A172 (cell line): ENCODE results near the gene CHRNA4. TPM values are rescaled to one million over a fixed set of nuclear protein-coding genes. Genes with fewer than 3 reads are reported as not detected.
"Not testable (repeated sequence)": the region's sequence is repeated elsewhere in the genome, so short reads cannot be mapped to it uniquely, and the experiment has no call there.

Source experiments
- DNase-seq: peaks from one replicate; pipeline ENCODE4 v3.0.0-alpha.2; 2015; ENCODE audit warnings: low spot score
- total RNA-seq: library from RNA; depleted of rRNA; stranded (reverse); fragments of >200 nt; shearing (Covaris generic); gene quantifications from 2 replicates; pipeline ENCODE4 v1.2.3, GENCODE V29; 2014

Gene CHRNA4
- total RNA-seq, 1 experiment from 2014 or later = 0.03 TPM

DNA sequence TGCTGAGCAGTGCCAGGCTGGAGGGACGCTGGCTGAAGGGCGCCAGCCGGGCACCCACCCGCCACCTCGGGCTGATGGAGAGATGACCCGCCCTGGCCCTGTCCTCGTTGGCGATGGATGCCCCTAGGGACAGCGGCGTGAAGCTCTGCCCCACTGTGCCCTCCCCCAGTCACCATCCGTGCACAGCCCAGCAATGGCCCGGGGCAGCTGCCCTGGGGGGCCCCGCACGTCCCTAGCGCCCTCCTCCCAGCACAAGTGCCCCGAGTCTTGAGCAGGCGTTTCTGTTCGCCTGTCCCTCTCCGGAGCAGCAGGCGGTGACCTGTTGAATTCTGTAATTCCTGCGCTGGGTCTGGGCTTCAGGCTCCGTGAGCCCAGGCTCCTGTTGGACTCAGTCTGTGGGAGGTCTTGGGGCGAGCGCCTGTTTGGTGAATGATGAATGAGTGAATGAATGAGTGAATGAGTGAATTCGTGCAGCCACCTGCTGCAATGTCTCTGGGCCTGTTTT, 36.8 kb upstream of the CHRNA4 start:
- no peak for DNase-seq

DNA sequence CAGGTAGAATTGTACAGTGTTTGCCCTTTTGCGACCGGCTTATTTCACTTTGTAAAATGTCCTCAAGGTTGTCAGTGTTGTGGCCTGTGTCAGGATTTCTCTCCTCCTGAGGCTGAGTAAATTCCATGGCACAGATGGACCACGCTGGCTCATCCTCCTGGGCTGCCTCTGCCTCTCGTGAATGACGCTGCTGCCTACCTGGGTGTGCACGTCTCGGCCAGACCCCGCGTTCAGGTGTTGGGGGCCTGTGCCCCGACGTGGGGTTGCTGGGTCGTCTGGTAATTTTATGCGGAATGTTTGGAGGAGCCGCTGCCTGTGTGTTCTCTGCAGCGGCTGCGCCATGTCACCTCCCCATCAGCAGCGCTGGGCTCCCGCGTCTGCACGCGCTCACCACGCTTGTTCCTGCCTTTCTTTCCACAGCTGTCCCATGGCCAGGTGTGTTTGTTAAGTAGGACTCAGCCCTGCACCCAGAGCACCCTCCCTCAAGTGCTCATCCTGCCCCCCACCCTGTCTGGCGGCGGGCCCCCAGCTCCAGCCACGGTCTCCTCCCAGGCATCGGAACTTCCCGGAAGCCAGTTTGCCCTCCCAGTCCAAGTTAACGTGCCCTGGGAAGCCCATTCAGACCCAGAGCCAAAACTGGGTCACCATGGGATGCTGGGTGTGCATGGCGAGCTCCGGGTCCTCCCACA, 36.1 kb upstream of the CHRNA4 start:
- DNase-seq = no peak

DNA sequence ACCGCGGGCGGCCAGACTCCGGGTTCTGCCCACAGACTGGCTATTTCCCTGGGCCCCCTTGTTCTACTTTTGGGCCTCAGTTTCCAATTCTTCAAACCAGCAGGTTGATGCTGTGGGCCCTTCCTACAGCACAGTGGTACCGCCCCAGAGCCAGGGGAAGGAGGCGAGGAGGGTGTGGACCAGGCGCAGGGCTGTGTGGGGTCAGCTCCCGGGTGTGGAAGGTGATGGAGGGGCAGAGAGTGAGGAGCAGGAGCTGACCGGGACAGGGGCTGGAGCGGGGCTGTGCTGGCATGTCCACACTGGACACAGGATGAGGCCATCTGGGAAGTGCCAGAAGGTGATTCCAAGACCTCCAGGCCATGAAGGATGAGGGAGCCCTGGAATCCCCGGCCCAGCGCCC, 35.2 kb upstream of the CHRNA4 start:
- DNase-seq = no peak

DNA sequence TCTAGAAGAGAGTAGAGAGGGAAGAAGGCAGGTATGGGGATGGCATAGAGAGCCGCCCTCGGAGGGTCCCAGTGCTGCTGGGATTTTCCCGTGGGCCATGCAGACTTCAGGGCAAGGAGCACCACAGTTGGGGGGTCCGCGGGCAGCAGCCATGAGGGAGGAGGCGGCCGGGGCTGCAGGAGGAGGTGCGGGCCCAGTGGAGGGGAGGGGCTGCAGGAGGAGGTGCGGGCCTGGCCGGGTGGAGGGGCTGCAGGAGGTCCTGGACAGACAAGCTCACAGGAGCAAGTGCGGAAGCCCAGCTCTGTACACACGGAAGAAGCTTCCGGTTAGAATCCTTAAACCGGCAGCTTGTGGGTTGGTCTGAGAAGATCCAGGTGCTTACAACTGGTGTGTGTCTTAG, 34.6 kb upstream of the CHRNA4 start:
- DNase-seq = no peak

DNA sequence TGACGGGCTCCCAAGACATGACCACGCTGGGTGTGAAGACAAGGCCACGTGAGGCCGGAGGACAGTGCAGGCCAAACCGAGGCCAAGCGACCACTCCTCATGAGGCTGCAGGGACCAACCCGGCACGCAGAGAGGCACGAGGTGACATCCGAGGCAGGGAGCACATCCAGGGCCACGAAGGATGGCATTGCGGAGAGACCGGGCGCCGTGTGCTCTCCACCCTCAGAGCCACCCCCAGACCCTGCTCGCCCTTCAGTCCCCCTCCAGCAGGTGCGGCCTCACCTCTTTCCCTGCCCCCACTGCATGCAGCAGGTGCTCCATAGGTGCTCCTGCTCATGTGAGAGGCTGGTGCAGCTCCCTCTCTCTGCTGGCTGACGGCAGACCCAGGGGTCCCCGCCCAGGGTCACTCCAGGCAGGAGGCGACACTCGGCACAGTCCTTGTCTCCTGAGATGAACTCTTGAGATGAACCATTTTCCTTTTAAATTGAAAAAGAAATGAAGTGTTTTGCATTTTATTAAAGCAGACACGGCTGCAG, 33.8 kb upstream of the CHRNA4 start:
- DNase-seq = no peak

DNA sequence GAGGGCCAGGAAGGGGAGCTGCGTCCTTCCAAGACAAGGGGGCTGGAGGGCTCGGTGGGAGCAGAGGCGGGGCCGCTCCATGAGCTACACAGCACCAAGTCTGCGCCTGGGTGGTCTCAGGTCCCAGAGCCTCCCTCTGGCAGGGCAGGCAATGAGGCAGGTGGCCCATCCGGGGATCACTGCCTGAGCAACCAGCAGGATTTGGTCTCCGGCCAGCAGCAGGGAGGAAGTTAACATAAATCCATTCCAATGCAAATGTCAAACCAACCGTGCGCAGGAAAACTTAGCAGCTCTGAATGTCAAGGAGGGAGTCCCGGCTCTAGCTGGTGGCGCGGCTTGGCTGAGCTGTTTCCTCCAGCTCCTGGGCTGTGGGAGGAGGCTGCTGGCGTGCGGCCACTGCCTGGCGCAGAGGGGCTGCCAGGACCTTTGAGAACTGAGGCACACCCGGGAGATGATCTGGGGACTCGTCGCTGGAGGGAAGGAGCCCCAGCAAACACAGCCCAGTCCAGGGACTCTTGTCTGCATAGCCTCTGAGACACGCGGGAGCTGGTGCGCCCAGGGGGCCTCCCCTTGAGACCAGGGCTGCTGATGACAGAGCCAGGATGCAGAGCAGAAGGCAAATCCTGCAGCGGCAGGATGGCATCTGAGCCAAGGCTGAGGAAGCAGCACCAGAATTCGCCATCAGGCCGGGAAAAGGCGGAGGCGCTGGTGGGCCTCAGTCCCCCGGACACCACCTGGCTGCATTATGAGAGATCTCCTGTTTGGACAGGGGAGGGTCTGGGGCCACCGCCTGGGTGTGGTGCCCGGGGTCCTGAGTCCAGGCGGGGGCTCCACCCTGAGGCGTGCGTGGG, 33.1 kb upstream of the CHRNA4 start:
- peak; percentile 23 for DNase-seq

DNA sequence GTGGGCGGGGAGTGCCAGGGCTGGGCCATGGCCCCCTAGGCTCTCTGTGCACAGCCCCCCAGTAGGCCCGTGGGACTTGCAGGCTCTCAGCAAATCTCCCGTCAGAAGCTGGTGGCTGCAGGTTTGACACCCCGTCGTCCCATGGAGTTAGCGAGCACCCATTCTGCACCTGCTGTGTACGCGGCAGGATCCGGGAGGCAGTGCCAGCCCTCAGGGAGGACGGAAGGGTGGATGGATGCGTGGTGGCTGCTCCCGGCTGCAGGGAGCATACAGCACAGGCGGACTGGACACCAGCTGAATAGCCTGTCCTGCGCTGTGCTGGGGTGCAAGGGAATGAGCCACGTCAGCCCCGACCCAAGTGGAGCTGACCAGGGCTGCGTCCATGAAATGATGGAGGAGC, 32.4 kb upstream of the CHRNA4 start:
- DNase-seq = no peak

DNA sequence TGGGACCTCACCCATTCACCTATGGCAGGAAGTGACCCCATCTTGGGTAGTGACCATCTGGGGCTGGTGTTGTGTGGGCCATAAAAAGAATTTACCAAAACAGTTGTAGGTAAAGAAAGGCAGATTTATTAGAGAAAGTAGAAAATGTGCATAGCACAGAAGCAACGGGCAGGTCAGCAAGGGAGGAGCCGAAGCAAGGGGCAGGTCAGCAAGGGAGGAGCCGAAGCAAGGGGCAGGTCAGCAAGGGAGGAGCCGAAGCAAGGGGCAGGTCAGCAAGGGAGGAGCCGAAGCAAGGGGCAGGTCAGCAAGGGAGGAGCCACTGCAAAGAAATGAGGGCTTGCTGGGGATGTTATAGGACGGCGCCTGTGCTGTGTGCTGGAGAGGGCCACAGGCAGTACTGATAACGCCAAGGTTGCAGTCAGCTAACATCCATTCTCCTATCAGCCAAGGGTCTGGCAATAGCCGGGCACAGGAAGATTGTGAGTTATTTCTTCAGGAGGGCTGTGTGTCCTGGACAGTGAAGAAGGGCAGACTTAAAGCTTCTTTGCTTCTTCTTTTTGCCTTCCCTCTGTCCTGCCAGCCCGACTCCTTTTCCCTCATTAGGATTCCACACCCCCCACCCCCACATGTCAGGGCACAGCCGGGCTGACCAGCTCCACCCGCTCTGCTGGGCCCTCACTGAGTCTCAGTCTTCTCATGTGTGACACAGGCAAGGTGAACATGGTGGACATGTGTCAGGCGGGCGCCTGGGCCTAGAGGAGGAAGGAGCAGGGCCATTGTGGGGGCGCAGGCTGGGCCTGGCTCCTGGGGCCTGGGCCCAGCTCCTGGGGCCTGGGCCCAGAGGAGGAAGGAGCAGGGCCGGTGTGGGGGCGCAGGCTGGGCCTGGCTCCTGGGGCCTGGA, 31.6 kb upstream of the CHRNA4 start:
- DNase-seq = no peak

DNA sequence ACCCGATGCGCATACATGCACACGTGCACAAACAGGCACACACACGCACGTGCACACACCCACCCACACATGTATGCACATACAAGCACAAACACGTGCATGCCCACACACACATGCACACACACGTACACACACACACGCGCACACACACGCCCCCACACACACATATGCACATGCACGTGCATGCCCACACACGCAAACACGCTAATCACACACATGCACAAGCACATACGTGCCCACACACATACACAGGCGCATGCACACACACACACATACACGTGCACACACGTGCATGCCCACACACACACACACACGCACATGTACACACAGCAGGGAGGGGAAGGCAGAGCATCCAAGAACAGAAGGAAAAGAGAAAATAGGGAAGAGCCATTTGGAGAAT, 26.8 kb upstream of the CHRNA4 start:
- no peak for DNase-seq

DNA sequence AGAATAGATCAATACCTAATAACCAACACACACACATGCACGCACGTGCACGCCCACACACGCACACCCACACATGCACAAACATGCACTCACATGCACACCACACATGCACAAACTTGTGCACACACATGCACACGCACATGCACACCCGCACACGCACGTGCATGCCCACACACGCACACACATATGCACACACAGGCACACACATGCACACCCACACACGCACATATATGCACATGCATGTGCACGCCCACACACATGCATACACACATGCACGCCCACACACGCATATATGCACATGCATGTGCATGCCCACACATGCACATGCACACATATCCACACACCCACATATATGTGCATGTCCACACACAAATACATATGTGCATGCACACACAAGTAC, 26.2 kb upstream of the CHRNA4 start:
- DNase-seq = no peak

DNA sequence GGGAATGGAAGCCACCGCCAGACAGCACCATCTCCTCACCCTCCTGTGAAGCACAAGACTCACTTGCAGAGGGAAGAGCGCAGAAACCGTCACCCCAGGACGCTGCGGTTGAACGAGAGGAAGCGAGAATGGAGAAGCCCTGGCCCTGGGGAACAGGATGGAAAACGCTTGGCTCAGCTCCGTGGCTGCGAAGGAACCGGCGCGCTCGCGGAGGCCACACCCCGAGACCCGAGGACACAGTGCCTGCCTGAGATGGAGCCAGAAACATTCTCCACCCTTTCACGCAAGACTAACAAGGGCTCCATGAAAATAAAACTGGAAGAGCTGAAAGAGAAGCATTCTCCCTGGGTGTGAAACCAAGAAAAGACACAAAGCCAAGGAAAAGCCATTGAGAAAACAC, 25.3 kb upstream of the CHRNA4 start:
- no peak for DNase-seq

DNA sequence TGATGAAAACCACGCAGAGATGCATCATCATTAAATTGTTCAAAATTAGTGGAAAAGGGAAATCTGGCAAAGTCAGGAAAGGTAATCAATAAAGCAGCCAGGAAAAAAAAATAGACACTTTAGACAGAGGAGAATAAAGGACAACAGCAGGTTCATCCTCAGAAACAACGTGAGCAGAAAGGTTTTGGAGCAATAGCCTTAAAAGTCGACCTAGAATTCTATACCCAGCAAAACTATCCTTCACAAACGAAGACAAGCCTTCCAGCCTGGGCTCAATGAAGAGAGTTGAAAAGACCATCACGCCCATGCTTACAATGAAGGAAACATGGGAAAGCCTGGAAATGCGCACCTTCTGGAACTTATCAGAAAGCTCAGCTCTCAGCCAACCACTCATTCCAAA, 24.7 kb upstream of the CHRNA4 start:
- DNase-seq = no peak

DNA sequence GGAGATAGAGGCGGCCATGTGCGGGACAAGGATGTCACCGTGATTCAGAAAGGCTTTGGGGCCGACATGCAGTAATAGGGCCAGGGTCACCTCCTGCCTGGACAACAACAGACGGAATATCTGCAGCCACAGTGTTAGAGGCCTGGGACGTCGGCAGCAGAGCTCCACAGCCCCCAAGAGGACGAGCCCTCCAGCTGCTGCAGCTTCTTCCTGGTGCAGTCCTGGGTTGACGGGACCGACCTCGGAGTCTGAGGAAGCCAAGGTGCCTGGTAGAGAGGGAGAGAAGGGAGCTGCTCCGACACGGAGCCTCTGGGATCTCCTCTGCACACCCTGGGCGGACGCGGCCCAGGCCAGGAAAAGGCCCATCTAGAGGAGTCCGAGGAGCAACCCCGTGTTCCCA, 23.2 kb upstream of the CHRNA4 start:
- DNase-seq = no peak

DNA sequence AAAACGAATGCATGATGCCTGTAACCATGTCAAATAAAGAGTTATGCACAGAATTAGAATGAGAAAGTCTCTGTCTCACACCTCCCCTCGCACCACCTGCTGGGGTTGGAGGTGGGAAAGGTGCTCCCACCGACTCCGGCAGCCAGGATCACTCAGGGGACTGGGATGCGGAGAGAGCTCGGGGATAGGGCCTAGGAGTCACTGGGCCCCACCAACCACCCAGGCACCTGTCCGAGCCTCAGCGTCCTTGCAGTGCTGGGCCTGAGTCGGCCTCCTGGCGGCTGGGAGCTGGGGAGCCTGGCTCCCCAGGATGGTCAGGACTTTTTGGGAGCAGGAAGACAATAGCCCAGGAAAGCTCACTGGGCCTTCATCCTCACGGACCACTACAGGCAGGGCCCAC, 22.4 kb upstream of the CHRNA4 start:
- DNase-seq = no peak

DNA sequence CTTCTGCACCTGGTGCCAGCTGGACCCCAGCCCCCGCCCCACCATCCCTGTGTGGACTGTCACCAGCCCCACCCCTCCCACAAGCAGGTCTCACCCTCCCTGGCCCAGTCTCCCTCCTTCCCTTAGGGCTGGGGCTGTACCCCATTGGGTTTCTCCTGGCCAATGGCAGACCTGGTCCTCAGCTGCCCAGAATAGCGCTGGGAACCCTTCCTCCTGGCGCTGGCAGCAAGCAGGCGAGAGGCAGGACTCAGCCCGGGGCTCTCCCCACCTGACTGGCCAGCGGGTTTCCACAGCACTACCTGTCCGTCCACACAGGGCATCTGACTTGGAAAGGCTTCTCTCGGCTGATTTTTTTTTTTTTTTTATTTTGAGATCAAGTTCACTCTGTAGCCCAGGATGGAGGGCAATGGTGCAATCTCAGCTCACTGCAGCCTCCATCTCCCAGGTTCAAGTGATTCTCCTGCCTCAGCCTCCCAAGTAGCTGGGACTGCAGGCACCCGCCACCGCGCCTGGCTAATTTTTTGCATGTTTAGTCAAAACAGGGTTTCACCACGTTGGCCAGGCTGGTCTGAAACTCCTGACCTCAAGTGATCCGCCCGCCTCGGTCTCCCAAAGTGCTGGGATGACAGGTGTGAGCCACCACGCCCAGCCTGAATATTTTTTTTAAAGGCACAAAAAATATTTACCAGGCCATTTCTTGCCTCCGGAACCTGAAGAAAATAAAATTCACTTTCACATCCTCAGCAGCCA, 21.6 kb upstream of the CHRNA4 start:
- no peak for DNase-seq

DNA sequence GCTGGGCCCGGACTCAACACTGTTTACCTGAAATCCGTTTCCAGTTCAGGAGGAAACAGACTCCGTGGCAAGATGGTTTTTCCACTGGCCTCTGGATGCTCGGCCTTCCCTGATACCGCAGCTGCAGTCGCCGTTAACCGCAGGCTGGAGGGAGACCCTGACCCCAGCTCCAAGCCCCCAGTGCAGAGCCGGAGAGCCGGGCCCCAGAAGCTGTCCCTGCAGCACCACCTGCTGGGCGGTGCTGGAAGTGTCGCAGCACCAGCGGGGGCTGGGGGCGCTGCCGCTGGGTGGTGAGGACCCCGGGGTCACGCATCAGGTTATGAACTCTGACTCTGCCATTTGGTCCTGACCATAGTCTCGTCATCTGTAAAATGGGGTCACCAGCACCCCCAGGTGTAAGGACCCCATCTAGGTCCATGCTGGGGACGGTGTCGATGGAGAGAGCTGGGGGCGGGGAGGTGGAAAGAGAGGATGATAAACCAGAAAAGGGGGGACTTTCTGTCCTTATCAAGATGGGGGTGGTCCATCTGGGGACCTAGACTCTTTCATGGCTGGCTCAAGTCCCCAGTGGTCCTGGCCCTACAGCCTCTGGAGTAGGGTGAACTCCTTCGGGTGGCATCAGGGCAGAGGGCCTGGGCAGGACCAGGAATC, 20.8 kb upstream of the CHRNA4 start:
- no peak for DNase-seq

DNA sequence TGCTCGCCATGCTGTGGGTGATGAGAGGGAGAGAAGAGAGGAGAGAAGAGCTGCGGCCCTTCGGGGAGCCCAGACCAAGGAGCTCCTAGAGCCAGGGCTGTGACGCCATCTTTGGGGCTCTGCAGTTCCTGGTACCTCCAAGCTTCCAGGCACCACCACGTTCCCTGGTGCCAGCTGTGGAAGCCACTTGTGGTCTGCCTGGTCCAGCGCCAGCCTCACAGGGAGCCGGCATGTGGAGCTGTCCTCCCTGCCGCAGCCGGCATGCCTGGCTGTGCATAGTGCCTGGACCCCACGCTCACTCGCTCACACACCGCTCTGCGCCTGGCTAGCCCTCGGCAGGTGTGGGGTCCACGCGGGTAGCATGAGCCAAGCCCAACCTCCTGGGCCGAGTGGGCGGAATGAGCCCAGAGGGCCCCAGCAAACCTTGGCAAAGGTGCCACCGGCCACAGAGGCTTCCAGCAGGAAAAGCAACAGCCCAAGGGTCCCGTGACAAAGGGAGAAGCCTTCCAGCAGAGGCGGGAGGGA, 19.3 kb upstream of the CHRNA4 start:
- DNase-seq = no peak

DNA sequence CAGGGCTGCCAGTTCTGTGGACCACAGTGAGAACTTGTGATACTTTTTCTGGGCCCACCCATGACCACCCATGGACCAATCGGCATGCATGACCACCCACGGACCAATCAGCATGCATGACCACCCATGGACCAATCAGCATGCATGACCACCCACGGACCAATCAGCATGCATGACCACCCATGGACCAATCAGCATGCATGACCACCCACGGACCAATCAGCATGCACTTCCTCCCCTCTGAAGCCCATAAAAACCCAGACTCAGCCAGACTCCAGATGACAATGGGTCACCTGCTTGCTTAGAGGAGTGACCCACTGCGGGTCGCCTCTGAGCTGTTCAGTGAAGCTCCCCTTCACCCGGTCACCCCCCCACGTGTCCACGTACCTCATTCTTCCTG, 18.7 kb upstream of the CHRNA4 start:
- not testable (repeated sequence) for DNase-seq

DNA sequence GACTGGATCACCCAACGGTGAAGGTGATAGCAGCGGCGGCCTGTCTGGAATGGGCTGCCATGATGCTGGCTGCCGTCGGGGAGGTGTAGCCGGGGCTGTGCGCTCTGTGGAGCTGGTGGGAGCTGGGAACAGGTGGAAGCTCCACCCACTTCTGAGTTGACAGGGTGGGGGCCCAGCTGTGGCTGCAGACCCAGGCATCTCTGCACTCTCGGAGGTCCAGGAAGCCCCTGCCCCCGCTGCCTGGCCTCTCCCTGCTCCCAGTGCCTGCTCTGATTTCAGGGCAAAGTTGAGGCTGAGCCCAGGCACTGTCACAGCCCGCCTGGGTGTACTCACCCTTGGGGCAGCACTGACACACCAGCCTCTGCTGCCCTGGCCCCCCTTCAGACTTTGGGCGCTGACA, 18.1 kb upstream of the CHRNA4 start:
- DNase-seq = no peak

DNA sequence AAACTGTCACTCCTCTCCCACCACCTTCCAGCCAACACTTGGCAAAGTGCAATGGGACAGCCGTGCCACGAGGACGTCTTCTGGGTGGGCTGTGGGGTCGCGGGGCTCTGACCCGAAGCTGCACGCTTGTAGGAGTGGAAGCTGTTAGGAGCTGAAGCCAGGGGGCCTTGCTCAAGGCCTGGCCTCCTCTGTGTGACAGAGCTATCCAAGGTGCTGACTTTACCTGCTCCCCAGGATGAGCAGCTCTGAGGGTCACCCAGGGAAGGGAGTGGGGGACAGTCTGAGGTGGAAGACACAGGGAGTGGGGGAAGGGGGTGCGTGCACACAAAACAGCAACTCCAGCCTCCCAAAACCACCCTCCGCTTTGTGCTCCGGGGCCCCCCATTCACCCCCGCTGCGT, 17.5 kb upstream of the CHRNA4 start:
- no peak for DNase-seq
